GM12892 (cell line): Measurements from ENCODE around the gene ATG2B.

ENCODE experiments used
- DNase-seq: peaks from one replicate; pipeline ENCODE4 v3.0.0; 2011; ENCODE audit not compliant: insufficient read length
- FAIRE-seq: peaks from 2 replicates; lab custom pipeline; 2011; peaks lifted over from hg19 to GRCh38; lab: Jason Lieb, UNC
- POLR2A ChIP-seq: IDR thresholded peaks from 2 replicates; pipeline ENCODE4 v1.6.1; 2011; ENCODE audit warnings: low read depth, low read length, control low read depth
- POLR2AphosphoS5 ChIP-seq: IDR thresholded peaks from 2 replicates; pipeline ENCODE4 v1.6.1; 2011; ENCODE audit warnings: low read depth, low read length, control low read depth
- TAF1 ChIP-seq: IDR thresholded peaks from 2 replicates; pipeline ENCODE4 v1.6.1; 2011; ENCODE audit warnings: low read depth, mild to moderate bottlenecking, control low read depth, low read length, borderline replicate concordance

The ATG2B gene

GRCh38 chr14:96240641-96241040, 122.5 kb downstream of the ATG2B start:
- FAIRE-seq (no peak), DNase-seq (no peak)
- TF ChIP-seq TAF1, result no peak
- no peak for TF ChIP-seq POLR2A
- no peak for TF ChIP-seq POLR2AphosphoS5

- no peak for TF ChIP-seq POLR2AphosphoS5
- no peak for TF ChIP-seq POLR2A
- TF ChIP-seq TAF1, result no peak
- FAIRE-seq (no peak), DNase-seq (no peak)
These were observed 123.4 kb downstream of the ATG2B start for GRCh38 chr14:96239711-96240141.

GRCh38 chr14:96238676-96239265, 124.4 kb downstream of the ATG2B start:
- FAIRE-seq (no peak), DNase-seq (no peak)
- TF ChIP-seq TAF1 (no peak), POLR2AphosphoS5 (no peak), POLR2A (no peak)

- no peak for DNase-seq
- FAIRE-seq, result no peak
- TF ChIP-seq TAF1, result no peak
- TF ChIP-seq POLR2AphosphoS5, result no peak
- TF ChIP-seq POLR2A, result no peak
These were observed 125.5 kb downstream of the ATG2B start for GRCh38 chr14:96237641-96238040.

- DNase-seq (no peak), FAIRE-seq (no peak)
- TF ChIP-seq TAF1, result no peak
- TF ChIP-seq POLR2A, result no peak
- TF ChIP-seq POLR2AphosphoS5, result no peak
These were observed 127.7 kb downstream of the ATG2B start for GRCh38 chr14:96235426-96235825.

- no peak for DNase-seq
- TF ChIP-seq TAF1 (no peak), POLR2AphosphoS5 (no peak), POLR2A (no peak)
- FAIRE-seq, result no peak
These were observed 129.5 kb downstream of the ATG2B start for GRCh38 chr14:96233661-96234060.

- no peak for FAIRE-seq
- TF ChIP-seq POLR2A, result no peak
- TF ChIP-seq POLR2AphosphoS5, result no peak
- no peak for TF ChIP-seq TAF1
- no peak for DNase-seq
These were observed 130.6 kb downstream of the ATG2B start for GRCh38 chr14:96232506-96232905.

GRCh38 chr14:96231526-96232130, 131.5 kb downstream of the ATG2B start:
- no peak for FAIRE-seq
- DNase-seq, result no peak
- no peak for TF ChIP-seq TAF1
- no peak for TF ChIP-seq POLR2A
- no peak for TF ChIP-seq POLR2AphosphoS5

- TF ChIP-seq POLR2A (no peak), POLR2AphosphoS5 (no peak), TAF1 (no peak)
- no peak for FAIRE-seq
- no peak for DNase-seq
These were observed 132.1 kb downstream of the ATG2B start for GRCh38 chr14:96231056-96231455.

GRCh38 chr14:96229315-96229714, 133.8 kb downstream of the ATG2B start:
- FAIRE-seq (no peak), DNase-seq (no peak)
- TF ChIP-seq TAF1, result no peak
- no peak for TF ChIP-seq POLR2A
- no peak for TF ChIP-seq POLR2AphosphoS5
